ENCODE results near the gene FSD2. TPM values are rescaled to one million over a fixed set of nuclear protein-coding genes. Genes with fewer than 3 reads are reported as not detected.

The FSD2 gene
- total RNA-seq, 1 donor from 2014 or later: not detected

GRCh38 chr15:82714016-82714415, 91.9 kb downstream of the FSD2 start:
- TF ChIP-seq CTCF (IDR thresholded peaks at IDR 0.05; ENCODE audit: unreplicated experiment): no peak
- H3K9me3 Mint-ChIP-seq (ENCODE audit: low read depth): peaks cover 7% of the 10 kb centered on the region
- H3K27me3 Mint-ChIP-seq: peaks cover 20% of the 10 kb centered on the region
- H3K4me3 Mint-ChIP-seq (ENCODE audit: low read depth): no peak overlapping the region
- H3K27ac Mint-ChIP-seq: no peak overlapping the region
- no peak for DNase-seq (ENCODE audit: low spot score, unreplicated experiment)
- H3K4me1 Mint-ChIP-seq (ENCODE audit: low read depth): peaks cover 2% of the 10 kb centered on the region
- peaks cover 1% of the 10 kb centered on the region for H3K36me3 Mint-ChIP-seq (ENCODE audit: insufficient read depth)

- Mint-ChIP-seq H3K36me3 (ENCODE audit: insufficient read depth) (no peaks in the 10 kb centered on the region), H3K9me3 (ENCODE audit: low read depth) (peaks cover 3% of the 10 kb centered on the region), H3K4me3 (ENCODE audit: low read depth) (peak overlapping the region; percentile 29), H3K27me3 (peaks cover 18% of the 10 kb centered on the region), H3K4me1 (ENCODE audit: low read depth) (peaks cover 2% of the 10 kb centered on the region), H3K27ac (no peak overlapping the region)
- DNase-seq (ENCODE audit: low spot score, unreplicated experiment): no peak
- no peak for TF ChIP-seq CTCF (IDR thresholded peaks at IDR 0.05; ENCODE audit: unreplicated experiment)
Measured at GRCh38 chr15:82712036-82712435, 93.8 kb downstream of the FSD2 start.

- Mint-ChIP-seq H3K36me3 (ENCODE audit: insufficient read depth) (no peaks in the 10 kb centered on the region), H3K9me3 (ENCODE audit: low read depth) (no peaks in the 10 kb centered on the region), H3K27ac (no peak overlapping the region), H3K4me1 (ENCODE audit: low read depth) (peaks cover 2% of the 10 kb centered on the region), H3K4me3 (ENCODE audit: low read depth) (peak overlapping the region; percentile 71), H3K27me3 (peaks cover 18% of the 10 kb centered on the region)
- no peak for DNase-seq (ENCODE audit: low spot score, unreplicated experiment)
- TF ChIP-seq CTCF (IDR thresholded peaks at IDR 0.05; ENCODE audit: unreplicated experiment): no peak
Measured at GRCh38 chr15:82710926-82711490, 94.9 kb downstream of the FSD2 start.

GRCh38 chr15:82710208-82710555, 95.7 kb downstream of the FSD2 start:
- Mint-ChIP-seq H3K27me3 (peaks cover 18% of the 10 kb centered on the region), H3K4me3 (ENCODE audit: low read depth) (peak overlapping the region; percentile 71), H3K4me1 (ENCODE audit: low read depth) (peaks cover 2% of the 10 kb centered on the region), H3K9me3 (ENCODE audit: low read depth) (no peaks in the 10 kb centered on the region), H3K27ac (no peak overlapping the region), H3K36me3 (ENCODE audit: insufficient read depth) (no peaks in the 10 kb centered on the region)
- no peak for TF ChIP-seq CTCF (IDR thresholded peaks at IDR 0.05; ENCODE audit: unreplicated experiment)
- DNase-seq (ENCODE audit: low spot score, unreplicated experiment): no peak

GRCh38 chr15:82709421-82710207, 96.3 kb downstream of the FSD2 start, which contains the start of gene AP3B2:
Gene AP3B2, minus strand, starts transcription at chr15:82709875. Its CDS starts 169 bp downstream, at chr15:82709706.
- H3K27ac Mint-ChIP-seq: peak within 1 kb of the TSS; percentile 71
- H3K4me3 Mint-ChIP-seq (ENCODE audit: low read depth): peak within 1 kb of the TSS; percentile 71
- H3K36me3 Mint-ChIP-seq (ENCODE audit: insufficient read depth): no peaks in the 10 kb centered on the region
- peaks cover 2% of the 10 kb centered on the region for H3K4me1 Mint-ChIP-seq (ENCODE audit: low read depth)
- no peak for TF ChIP-seq CTCF (IDR thresholded peaks at IDR 0.05; ENCODE audit: unreplicated experiment)
- H3K27me3 Mint-ChIP-seq: peaks cover 18% of the 10 kb centered on the region
- DNase-seq (ENCODE audit: low spot score, unreplicated experiment): peak; percentile 64
- H3K9me3 Mint-ChIP-seq (ENCODE audit: low read depth): no peaks in the 10 kb centered on the region
